ENCODE measurements around the gene VPS26C. TPM values are rescaled to one million over a fixed set of nuclear protein-coding genes. Genes with fewer than 3 reads are reported as not detected.
"Not testable (repeated sequence)": the region's sequence is repeated elsewhere in the genome, so short reads cannot be mapped to it uniquely, and the experiment has no call there.

Gene VPS26C
- 48.2 TPM for total RNA-seq

DNA sequence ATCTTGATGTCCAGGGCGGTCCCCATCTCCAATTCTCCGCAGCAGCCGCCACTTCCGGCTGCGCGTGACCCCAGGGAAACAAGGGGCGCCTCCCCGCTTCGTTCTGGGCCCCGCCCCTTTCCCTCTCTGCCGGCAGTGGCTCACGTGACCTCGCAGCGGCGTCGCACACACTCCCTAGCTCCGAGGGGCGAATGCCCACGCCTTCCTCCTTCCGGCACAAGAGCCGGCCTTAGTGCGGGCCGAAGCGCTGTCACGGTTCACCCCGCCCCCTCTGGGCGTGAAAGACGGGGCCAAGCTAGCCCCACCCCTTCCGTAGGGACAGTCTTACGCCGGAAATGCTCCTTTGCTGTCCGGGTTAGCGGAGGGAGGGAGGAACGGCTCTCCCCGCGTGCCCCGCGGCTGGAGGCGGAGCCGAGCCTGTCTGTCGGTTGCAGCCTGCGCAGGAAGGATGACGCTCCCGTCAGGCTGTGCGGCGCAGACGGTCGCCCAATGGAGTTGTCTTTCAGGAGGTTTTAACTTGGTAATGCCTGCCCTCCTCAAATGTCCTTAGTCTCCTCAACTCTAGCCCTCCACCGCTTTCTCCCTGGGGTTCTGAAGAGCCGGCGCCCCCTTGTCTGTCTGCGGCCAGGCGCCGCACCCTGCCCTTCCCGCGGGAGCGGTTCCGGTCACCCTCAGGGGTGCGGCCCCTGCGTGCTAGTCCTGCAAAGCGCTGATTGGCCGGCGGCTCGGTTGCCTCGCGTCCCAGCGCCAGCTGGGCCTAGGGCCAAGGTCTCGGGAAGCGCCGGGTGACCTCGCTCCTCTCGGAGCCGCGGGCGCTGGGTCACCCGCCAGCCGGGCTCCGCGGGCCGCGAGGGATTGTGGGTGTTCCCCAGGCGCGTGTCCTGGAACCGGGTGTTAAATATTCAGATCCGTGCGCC lies at the start of gene VPS26C:
VPS26C (minus strand) TSS at position 66 of the 917 bp plus-strand sequence; CDS start at position 26, 40 bp downstream.
- peak; percentile 99 for DNase-seq (ENCODE audit: low spot score)

DNA sequence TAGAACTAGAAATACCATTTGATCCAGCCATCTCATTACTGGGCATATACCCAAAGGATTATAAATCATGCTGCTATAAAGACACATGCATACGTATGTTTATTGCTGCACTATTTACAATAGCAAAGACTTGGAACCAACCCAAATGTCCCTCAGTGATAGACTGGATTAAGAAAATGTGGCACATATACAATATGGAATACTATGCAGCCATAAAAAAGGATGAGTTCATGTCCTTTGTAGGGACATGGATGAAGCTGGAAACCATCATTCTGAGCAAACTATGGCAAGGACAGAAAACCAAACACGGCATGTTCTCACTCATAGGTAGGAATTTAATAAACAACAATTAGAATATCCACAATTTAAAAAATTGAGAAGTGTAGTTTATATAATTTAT lies 48.9 kb upstream of the VPS26C start:
- not testable (repeated sequence) for DNase-seq (ENCODE audit: low spot score)

DNA sequence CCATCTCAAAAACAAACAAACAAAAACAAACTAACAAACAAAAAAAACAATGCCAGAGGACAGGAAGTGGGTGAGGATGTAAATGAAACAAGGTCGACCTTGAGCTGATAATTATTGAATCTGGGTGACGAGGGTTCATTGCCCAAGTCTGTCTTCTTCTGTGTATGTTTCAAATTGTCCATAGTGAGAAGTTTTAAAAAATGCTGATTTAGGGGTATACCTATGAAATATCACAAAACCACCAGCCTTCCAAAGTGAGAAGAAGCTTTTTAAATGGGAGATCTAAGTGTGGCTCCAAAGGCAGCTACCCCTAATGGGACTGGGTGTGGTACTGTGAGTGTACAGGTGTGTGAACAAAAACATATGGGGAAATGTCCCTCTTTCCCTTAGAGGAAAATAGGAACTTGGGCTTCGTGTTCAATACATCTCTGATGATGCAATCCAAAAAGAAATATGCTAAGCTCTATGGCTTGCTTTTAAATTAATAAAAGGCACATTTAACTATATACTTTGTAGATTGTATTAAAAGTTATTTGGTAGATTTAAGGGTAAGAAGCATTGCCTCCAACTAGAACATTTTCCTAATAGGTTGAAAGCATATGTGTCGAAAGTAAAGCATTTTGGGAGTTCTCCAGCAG lies 33.1 kb upstream of the VPS26C start:
- DNase-seq (ENCODE audit: low spot score), result no peak

DNA sequence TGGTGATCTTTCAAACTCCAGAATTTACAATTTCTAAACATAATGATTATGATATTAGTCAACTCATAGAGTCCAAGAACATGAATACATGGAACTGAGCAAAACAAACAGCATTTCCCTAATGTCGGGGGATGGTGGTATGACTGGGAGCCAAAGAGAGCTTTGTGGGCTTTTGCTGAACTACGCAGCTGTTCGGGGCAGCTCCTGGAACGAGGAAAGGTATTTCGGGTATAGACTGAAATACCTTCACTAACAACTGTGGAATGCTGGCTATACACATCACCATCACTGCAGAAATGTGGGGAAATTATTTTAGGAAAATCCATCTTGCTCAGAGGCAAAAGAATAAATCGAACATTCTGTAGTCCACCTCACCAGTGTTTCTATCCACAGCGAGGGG lies 30.2 kb upstream of the VPS26C start:
- DNase-seq (ENCODE audit: low spot score), result no peak

DNA sequence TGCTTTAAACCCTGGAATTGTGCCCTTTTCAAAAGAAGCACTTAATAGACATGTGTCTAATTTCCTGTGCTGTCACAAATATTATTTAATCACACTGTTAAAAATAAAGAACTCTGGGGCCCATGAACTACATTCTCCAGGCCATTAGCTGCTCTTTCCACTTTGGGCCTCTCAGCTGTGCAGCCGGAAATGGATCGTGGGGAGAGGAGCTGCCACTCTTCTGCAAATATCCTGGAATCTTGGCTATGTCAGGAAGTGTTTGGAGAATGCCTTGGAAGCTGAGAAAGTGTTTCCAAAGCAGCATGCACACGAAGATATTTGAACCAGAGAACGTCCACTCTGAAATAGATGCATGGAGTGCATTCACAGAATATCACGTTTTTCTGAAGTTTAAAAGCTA lies 27.5 kb upstream of the VPS26C start:
- DNase-seq (ENCODE audit: low spot score), result no peak

DNA sequence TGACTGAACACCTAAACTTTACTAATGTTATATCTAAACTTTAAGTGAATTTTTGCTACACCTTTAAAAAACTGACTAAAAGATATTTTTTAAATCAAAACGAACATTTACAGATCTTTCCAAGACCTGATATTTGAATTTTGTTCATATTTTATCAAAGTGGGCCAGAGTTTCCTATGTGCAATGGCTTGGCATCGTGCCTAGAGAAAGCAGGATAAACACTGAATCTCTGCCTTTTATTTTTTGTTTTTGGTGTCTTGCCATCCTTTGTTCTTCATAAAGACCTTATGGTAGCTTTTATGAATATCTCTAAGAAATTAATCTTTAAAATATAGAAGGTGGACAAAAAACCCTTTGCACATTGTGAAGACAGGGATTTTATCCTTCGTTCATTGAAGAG lies 25.8 kb upstream of the VPS26C start:
- no peak for DNase-seq (ENCODE audit: low spot score)

DNA sequence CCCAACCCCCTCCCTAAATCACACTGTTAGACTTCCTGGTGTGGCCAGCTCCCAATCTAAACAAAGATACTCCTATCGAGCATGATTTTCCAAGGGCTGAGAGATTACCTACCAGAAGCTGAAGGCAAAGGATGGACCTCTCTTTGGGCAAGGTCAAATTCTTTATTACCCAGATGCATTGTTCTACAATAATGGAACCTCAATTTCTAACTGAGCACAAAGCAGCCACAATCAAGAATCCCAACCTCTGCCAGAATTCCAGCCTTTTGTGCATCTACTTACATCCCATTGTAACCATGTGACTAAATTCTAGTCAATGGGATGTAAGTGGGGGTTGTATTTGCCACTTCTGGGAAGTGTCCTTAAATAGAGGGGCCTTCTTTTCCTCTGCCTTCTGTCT lies 24.9 kb upstream of the VPS26C start:
- no peak for DNase-seq (ENCODE audit: low spot score)

DNA sequence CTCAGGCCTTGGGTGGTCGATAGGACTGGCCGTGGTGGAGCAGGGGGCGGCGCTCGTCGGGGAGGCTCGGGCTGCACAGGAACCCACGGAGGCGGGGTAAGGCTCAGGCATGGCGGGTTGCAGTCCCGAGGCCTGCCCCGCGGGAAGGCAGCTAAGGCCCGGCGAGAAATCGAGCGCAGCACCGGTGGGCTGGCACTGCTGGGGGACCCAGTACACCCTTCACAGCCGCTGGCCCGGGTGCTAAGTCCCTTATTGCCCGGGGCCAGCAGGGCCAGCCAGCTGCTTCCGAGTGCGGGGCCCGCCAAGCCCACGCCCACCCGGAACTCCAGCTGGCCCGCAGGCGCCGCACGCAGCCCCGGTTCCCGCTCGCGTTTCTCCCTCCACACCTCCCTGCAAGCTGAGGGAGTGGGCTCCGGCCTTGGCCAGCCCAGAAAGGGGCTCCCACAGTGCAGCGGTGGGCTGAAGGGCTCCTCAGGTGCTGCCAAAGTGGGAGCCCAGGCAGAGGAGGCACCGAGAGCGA lies 16.1 kb upstream of the VPS26C start:
- not testable (repeated sequence) for DNase-seq (ENCODE audit: low spot score)

DNA sequence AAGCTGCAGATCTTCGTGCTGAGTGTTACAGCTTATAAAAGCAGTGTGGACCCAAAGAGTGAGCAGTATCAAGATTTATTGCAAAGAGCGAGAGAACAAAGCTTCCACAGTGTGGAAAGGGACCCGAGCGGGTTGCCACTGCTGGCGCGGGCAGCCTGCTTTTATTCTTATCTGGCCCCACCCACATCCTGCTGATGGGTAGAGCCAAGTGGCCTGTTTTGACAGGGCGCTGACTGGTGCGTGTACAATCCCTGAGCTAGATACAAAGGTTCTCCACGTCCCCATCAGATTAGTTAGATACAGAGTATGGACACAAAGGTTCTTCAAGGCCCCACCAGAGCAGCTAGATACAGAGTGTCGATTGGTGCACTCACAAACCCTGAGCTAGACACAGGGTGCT lies 15.5 kb upstream of the VPS26C start:
- DNase-seq (ENCODE audit: low spot score), result not testable (repeated sequence)

DNA sequence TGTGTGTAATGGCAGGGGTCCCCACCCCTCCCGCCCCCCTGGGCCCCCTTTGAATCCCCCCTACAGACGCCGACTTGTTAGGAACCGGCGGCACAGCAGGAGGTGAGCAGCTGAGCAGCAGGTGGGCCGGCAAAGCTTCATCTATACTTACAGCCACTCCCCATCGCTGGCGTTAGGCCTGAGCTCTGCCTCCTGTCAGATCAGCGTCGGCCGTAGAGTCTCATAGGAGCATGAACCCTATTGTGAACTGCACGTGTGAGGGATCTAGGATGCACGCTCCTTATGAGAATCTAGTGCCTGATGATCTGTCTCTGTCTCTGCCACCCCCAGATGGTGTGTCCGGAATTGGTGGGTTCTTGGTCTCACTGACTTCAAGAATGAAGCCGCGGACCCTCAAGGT lies 14.9 kb upstream of the VPS26C start:
- DNase-seq (ENCODE audit: low spot score), result no peak

DNA sequence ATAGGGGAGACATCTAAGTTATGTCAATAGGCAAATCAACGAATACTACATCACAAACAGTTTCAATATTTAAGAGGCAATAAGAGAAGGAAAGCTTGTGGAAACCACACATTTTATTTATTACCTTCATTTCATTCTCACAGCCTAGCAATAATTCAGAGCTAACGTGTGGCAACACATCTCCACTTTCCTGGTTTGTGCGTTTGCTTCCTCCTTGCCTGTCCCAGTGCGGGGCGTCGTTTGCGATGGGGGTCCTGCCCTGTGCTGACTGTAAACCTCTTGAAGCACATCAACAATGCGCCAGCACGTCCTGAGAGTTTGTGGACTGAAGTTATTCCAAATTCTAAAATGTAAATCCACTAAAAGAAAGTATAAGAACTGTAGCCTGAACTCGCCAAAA lies 14.4 kb upstream of the VPS26C start:
- DNase-seq (ENCODE audit: low spot score), result no peak

DNA sequence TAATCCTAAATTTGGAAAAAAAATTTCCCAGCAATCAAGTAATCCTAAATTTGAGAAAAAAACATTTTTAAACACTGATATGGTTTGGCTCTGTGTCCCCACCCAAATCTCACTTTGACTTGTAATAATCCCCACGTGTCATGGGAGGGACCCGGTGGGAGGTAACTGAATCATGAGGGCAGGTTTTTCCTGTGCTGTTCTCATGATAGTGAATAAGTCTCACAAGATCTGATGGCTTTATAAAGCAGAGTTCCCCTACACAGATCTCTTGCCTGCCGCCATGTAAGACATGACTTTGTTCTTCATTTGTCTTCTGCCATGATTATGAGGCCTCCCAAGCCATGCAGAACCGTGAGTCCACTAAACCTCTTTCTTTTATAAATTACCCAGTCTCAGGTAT lies 12.1 kb upstream of the VPS26C start:
- DNase-seq (ENCODE audit: low spot score), result not testable (repeated sequence)

DNA sequence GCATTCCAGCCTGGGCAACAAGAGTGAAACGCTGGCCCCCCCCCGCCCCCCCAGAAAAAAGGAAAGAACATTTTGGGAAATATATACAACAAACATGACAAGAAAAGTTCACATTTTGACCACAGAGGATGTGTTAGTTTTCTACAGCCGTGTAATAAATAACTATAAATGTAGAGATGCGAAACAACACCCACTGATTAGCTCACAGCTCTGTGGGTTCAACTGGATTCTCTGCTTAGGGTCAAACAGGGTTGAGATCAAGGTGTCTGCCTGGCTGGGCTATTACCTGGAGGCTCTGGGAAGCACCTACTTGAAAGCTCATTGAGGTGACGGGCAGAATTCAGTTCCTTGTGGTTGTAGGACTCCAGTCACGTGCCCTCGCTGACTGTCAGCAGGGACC lies 11.1 kb upstream of the VPS26C start:
- DNase-seq (ENCODE audit: low spot score), result no peak

DNA sequence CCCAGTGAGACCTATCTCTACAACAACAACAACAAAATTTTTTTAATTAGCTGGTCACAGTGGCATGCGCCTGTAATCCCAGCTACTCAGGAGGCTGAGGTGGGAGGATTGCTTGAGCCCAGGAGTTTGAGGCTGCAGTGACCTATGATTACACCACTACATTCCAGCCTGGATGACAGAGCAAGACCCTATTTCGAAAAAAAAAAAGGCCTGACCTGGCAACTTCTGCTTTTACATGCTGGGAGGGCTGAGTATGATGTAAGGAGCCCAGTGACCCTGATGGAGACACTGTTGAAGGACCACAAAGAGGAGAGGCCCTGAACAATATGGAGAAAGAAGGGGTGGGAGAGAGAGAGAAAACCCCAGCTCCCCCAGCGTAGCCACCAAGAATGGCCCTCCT lies 9.2 kb upstream of the VPS26C start:
- no peak for DNase-seq (ENCODE audit: low spot score)

DNA sequence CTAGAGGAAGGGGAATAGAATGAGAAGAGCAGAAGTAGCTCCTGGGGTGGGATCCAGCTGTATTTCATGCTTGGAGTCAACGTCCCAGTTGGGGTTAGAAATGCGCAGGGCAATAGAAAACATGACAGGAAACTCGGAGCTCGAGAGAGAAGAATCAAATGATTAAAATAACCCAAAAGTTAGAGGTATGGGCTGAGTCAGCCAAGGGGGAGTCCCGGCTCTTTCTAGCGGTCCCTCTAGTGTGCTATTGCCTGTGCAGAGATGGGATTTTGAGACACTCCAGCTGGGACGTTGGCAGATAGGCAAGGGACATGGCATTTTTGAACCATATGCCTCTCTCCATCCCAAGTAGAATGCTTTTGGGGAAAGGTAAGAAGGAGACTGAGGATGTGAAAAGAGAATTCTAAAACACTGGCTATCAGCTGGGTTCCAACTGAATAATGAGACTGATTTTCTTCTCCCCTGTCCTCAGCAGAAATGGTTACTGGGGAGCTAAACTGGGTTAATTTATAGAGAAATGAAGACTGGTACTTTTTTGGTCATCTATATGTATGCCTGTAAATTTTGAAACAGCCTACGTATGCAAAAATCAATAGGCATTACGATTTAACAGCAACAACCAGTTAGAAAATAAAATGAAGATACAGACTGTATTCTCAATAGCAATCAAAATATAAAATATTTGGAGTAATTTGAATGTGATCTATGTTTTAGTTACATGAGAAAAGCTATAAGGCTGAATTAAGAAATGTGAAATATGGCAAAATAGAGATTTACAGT lies 7.0 kb upstream of the VPS26C start:
- no peak for DNase-seq (ENCODE audit: low spot score)

DNA sequence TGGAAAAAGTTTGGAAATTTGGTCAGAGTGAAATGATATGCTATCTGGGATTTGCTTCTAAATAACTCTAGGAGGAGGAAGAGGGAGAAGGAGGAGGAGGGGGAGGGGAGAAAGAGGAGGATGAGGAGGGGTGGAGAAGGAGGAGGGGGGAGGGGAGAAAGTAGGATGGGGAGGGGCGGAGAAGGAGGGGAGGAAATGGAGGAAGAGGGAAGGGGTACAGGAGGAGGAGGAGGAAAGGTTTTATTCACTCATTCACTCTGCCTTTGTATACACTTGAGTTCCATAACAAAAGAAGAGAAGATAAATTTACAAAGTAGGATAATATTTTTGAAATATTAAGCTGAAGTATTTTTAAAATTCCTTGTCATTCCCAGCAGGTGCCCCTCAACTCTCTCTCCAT lies 6.3 kb upstream of the VPS26C start:
- no peak for DNase-seq (ENCODE audit: low spot score)

DNA sequence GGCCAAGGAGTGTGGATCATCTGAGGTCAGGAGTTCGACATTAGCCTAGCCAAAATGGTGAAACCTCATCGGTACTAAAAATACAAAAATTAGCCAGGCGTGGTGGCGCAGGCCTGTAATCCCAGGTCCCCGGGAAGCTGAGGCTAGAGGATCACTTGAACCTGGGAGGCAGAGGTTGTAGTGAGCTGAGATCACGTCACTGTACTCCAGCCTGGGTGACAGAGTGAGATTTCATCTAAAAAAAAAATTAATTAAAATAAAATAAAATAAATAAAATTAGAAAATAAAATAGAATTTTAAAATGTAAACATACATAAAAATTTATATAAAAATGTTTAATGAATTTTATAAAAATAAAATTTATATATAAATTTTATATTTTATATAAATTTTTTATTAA lies 5.8 kb upstream of the VPS26C start:
- DNase-seq (ENCODE audit: low spot score), result no peak

DNA sequence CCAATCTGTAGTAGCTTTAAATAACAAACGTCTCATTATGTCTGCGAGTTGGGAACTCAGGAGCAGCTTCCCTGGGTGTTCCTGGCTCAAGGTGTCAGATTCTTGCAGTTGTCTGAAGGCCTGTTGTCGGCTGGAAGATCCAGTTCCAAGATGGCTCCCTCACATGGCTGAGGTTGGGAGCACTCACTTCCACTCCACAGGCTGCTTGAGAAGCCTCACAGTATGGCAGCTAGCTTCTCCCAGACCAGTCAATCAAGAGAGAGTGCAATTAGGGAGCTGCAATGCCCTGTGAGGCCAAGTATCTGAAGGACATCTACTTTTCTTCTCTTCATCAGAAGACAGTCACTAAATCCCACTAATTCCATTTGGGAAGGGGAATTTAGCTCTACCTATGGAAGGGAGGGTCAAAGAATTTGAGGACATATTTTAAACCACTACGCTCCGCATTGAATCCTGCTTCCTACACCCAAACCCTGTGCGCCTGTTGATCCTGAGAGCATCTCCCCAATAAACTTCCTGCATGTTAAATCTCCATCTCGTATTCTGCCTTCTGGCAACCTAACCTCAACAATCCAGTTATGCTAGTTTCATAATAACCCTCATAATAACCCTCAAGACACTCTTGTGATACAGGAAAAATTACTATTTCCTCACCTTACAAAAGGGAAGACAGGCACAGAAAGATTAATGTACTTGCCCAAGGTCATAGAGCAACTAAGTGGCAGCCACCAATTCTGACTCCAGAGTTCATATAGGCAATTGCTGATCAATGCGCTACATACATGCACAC lies 3.6 kb upstream of the VPS26C start:
- no peak for DNase-seq (ENCODE audit: low spot score)

DNA sequence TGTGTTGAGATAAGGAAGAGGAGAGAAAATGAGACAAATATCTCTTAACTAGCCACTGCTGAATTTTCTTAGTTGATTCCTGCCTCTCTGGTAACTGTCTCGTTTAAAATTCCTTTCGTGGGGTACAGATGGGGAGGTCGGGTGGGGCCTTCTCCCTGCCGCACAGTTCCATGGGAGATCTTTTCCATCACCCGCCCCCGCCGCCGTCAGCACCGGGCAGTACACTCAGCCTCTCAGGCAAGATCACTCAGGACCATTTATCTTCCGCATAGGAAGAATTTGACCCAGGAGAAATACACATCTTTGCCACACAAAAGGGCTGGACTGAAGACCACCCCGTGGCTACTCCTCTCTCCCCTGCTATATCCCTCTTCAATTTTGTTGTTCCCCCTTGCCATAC lies 2.3 kb upstream of the VPS26C start:
- no peak for DNase-seq (ENCODE audit: low spot score)

DNA sequence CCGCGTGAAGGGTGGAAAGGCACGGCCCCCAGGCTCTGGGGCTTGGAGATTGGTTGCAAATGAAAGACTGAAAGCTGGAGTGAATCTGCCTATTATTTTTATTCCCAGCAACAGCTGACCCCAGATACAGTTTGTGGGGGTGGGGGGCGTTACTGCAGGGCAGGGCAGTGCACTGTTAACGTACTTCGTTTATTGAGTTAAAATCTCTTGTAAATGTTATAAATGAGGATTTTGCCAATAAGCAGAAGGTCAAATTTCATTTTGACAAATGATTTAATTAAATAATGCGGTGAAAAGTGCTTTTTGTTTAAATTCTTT lies 1.0 kb upstream of the VPS26C start:
- DNase-seq (ENCODE audit: low spot score), result no peak

DNA sequence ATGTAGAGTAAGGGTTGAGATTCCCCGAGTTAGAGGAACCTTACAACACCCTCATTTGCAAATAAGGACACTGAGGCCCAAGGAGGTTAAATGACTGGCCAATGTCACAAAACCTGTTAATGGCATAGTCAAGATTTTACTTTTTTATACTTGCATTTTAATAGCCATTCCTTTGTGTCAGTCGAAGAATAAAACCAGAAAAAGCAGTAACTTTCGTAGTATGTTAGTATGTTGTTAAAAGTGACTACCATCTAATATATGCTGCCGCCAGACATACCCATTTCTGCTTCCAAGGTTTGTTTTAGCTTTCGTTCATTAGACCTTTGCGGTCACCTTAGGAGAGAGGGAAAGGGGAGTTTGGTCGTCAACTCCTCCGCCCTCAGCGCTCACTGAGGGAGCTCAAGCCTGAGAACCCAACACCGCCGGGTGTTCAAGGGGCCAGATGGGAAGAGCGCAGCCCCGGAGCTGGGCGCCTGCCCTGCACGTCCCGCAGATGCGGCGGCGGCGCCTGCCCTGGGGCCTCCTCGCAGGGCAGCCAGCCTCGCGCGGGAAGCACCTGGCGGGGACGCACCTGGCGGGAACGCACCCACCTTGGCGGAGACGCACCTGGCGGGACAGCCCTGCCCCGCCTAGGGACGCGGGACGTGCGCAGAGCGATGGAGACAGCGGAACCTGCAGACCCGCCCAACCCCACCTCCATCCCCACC lies 466 bp downstream of the VPS26C start:
- DNase-seq (ENCODE audit: low spot score), result no peak
